ENCODE results near the gene IPO11.
"Not testable (repeated sequence)": the region's sequence is repeated elsewhere in the genome, so short reads cannot be mapped to it uniquely, and the experiment has no call there.

IPO11 gene

GRCh38 chr5:62620761-62621160 is 208.2 kb downstream of the IPO11 start:
- H3K4me1 ChIP-seq (ENCODE audit: control insufficient read depth, insufficient read depth, low read length): peaks cover 18% of the 10 kb centered on the region
- H3K36me3 ChIP-seq (ENCODE audit: control insufficient read depth, insufficient read depth, low read length): no peaks in the 10 kb centered on the region
- no peak overlapping the region for H3K9ac ChIP-seq (ENCODE audit: low read length)
- no peaks in the 10 kb centered on the region for H3K27me3 ChIP-seq (ENCODE audit: control insufficient read depth, insufficient read depth, low read length)
- peak overlapping the region; percentile 38; the same call in 1 of the 2 replicates for H3K4me3 ChIP-seq (ENCODE audit: low read depth, low read length)
- H3K27ac ChIP-seq (ENCODE audit: low read depth, low read length): no peak overlapping the region
- H3K9me3 ChIP-seq (ENCODE audit: control insufficient read depth, insufficient read depth, low read depth, low read length): no peaks in the 10 kb centered on the region

DNA sequence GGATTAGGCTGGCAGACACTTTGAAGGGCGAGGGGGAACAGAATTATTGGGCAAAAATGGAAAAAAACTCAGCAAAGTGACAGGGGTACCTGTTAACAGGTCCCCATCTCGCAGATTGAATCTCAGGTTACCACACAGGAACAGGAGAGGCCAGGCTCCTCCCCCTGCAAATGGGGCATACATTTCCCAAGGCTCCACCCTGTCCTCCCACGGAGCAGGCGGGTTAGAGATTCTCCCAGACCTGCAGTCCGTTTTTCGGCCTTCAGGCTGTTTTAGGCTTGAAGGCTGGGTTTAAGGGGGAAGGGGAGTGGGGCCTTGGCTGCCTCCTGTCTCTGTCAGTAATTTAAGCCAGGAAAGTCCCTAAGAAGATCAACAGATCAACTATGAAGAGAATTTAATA is 208.7 kb downstream of the IPO11 start:
- H3K27me3 ChIP-seq (ENCODE audit: control insufficient read depth, insufficient read depth, low read length): no peaks in the 10 kb centered on the region
- H3K36me3 ChIP-seq (ENCODE audit: control insufficient read depth, insufficient read depth, low read length): no peaks in the 10 kb centered on the region
- H3K27ac ChIP-seq (ENCODE audit: low read depth, low read length): no peak overlapping the region
- peak overlapping the region; percentile 38; the same call in 1 of the 2 replicates for H3K4me3 ChIP-seq (ENCODE audit: low read depth, low read length)
- H3K4me1 ChIP-seq (ENCODE audit: control insufficient read depth, insufficient read depth, low read length): peaks cover 19% of the 10 kb centered on the region
- H3K9me3 ChIP-seq (ENCODE audit: control insufficient read depth, insufficient read depth, low read depth, low read length): no peaks in the 10 kb centered on the region
- no peak overlapping the region for H3K9ac ChIP-seq (ENCODE audit: low read length)

- Histone ChIP-seq H3K9ac (ENCODE audit: low read length) (no peak overlapping the region), H3K27ac (ENCODE audit: low read depth, low read length) (no peak overlapping the region), H3K36me3 (ENCODE audit: control insufficient read depth, insufficient read depth, low read length) (0 out of 2 replicates have a peak, but pooled peaks cover 3% of the 10 kb centered on the region), H3K27me3 (ENCODE audit: control insufficient read depth, insufficient read depth, low read length) (no peaks in the 10 kb centered on the region), H3K9me3 (ENCODE audit: control insufficient read depth, insufficient read depth, low read depth, low read length) (no peaks in the 10 kb centered on the region), H3K4me1 (ENCODE audit: control insufficient read depth, insufficient read depth, low read length) (peaks cover 38% of the 10 kb centered on the region), H3K4me3 (ENCODE audit: low read depth, low read length) (no peak overlapping the region)
Measured at GRCh38 chr5:62623271-62623670, 210.7 kb downstream of the IPO11 start.

DNA sequence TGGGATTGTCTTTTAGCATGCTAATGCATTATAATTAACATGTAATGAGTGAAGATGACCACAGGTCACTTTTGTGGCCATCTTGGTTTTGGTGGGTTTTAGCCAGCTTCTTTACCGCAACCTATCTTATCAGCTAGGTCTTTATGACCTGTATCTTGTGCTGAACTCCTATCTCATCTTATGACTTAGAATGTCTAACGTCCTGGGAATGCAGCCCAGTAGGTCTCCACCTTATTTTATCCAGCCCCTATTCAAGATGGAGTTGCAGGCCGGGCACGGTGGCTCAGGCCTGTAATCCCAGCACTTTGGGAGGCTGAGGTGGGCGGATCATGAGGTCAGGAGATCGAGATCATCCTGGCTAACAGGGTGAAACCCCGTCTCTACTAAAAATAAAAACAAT is 211.9 kb downstream of the IPO11 start:
- not testable (repeated sequence) for H3K27ac ChIP-seq (ENCODE audit: low read depth, low read length); H3K4me3 ChIP-seq (ENCODE audit: low read depth, low read length); H3K9me3 ChIP-seq (ENCODE audit: control insufficient read depth, insufficient read depth, low read depth, low read length); H3K27me3 ChIP-seq (ENCODE audit: control insufficient read depth, insufficient read depth, low read length); H3K36me3 ChIP-seq (ENCODE audit: control insufficient read depth, insufficient read depth, low read length); H3K9ac ChIP-seq (ENCODE audit: low read length)
- H3K4me1 ChIP-seq (ENCODE audit: control insufficient read depth, insufficient read depth, low read length): peaks cover 38% of the 10 kb centered on the region

DNA sequence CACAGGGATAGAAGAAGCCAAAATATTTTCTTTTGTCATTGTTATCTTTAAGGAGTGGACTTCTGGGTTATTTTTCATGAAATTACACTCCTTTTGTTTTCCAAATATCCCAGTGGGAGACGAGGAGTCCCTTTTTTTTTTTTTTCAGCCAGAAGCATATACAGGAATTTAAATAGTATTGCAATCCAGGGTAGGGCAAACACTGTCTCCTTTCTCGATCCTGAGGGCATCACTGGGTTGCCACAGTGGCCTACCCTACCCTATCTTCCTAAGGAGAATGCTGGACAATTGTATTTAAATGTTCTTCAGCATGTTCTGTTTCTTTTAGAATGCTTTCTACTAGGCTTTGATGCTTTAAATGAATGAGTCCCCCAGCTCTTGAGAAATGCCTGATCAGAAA is 214.0 kb downstream of the IPO11 start:
- no peak overlapping the region; the same call in 1 of the 2 replicates for H3K4me3 ChIP-seq (ENCODE audit: low read depth, low read length)
- no peak overlapping the region for H3K9ac ChIP-seq (ENCODE audit: low read length)
- no peaks in the 10 kb centered on the region for H3K9me3 ChIP-seq (ENCODE audit: control insufficient read depth, insufficient read depth, low read depth, low read length)
- no peak overlapping the region for H3K27ac ChIP-seq (ENCODE audit: low read depth, low read length)
- H3K4me1 ChIP-seq (ENCODE audit: control insufficient read depth, insufficient read depth, low read length): peaks cover 28% of the 10 kb centered on the region
- 0 out of 2 replicates have a peak, but pooled peaks cover 3% of the 10 kb centered on the region for H3K36me3 ChIP-seq (ENCODE audit: control insufficient read depth, insufficient read depth, low read length)
- H3K27me3 ChIP-seq (ENCODE audit: control insufficient read depth, insufficient read depth, low read length): no peaks in the 10 kb centered on the region

DNA sequence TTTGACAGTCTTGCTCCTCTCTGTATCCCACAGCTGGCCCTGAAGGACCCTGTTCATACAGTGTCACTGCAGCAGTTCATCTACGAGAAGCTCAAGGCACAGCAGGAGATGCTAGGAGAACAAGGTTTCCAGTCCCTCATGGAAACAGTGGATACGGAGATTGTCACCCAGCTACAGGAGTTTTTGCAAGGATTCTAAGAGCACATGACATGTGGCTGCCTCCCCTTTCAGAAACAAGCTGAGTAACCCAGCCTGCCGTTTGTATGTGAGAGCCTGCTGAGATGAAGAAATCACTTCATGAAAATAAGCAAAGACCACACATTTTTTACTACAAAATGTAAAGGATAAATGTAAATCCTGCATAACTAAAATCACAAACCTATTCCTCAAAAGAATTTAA is 214.6 kb downstream of the IPO11 start:
- H3K9me3 ChIP-seq (ENCODE audit: control insufficient read depth, insufficient read depth, low read depth, low read length): no peaks in the 10 kb centered on the region
- no peaks in the 10 kb centered on the region for H3K27me3 ChIP-seq (ENCODE audit: control insufficient read depth, insufficient read depth, low read length)
- 0 out of 2 replicates have a peak, but pooled peaks cover 3% of the 10 kb centered on the region for H3K36me3 ChIP-seq (ENCODE audit: control insufficient read depth, insufficient read depth, low read length)
- no peak overlapping the region for H3K4me3 ChIP-seq (ENCODE audit: low read depth, low read length)
- H3K4me1 ChIP-seq (ENCODE audit: control insufficient read depth, insufficient read depth, low read length): peaks cover 24% of the 10 kb centered on the region
- 0 out of 2 replicates have a peak overlapping the region, but pooled peaks have one; percentile 12 for H3K27ac ChIP-seq (ENCODE audit: low read depth, low read length)
- H3K9ac ChIP-seq (ENCODE audit: low read length): no peak overlapping the region

GRCh38 chr5:62627901-62628300 is 215.3 kb downstream of the IPO11 start:
- no peak overlapping the region for H3K4me3 ChIP-seq (ENCODE audit: low read depth, low read length)
- H3K9me3 ChIP-seq (ENCODE audit: control insufficient read depth, insufficient read depth, low read depth, low read length): no peaks in the 10 kb centered on the region
- no peak overlapping the region for H3K9ac ChIP-seq (ENCODE audit: low read length)
- H3K27ac ChIP-seq (ENCODE audit: low read depth, low read length): no peak overlapping the region
- peaks cover 20% of the 10 kb centered on the region for H3K4me1 ChIP-seq (ENCODE audit: control insufficient read depth, insufficient read depth, low read length)
- no peaks in the 10 kb centered on the region for H3K27me3 ChIP-seq (ENCODE audit: control insufficient read depth, insufficient read depth, low read length)
- H3K36me3 ChIP-seq (ENCODE audit: control insufficient read depth, insufficient read depth, low read length): 0 out of 2 replicates have a peak, but pooled peaks cover 3% of the 10 kb centered on the region

DNA sequence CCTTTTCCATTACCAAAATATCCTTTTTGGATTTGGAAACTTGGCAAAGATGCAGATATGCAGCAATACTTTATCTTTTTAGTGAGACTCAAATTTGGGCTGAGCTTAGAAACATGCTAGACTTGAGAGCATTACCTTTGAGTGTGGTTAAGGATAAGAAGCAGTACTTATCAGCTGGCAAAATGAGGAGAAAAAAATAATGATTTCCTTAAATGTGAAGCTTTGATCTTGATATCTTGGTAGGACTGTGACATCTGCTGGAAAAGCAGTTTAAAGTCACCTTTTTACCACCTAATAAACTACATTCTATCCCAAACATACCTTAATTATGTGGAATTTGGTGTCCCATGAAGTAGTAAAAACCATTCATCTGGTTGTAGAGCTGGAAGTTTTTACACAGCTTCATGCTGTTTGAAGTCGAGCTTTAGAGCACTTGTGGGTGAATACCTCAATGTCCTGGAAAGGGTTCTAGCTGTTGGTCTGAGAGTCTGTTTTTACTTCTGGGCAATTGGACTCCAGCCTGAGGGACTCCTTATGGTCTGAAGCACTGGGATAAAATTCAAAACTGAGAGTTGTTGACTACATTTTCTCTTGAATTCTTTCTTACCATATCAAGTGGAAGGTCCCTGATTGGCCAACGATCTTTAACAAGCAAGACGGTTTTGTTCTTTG is 219.5 kb downstream of the IPO11 start:
- no peak overlapping the region for H3K4me3 ChIP-seq (ENCODE audit: low read depth, low read length)

GRCh38 chr5:62633243-62633642 is 220.7 kb downstream of the IPO11 start:
- Histone ChIP-seq H3K9me3 (ENCODE audit: control insufficient read depth, insufficient read depth, low read depth, low read length) (no peaks in the 10 kb centered on the region), H3K36me3 (ENCODE audit: control insufficient read depth, insufficient read depth, low read length) (no peaks in the 10 kb centered on the region), H3K4me1 (ENCODE audit: control insufficient read depth, insufficient read depth, low read length) (no peaks in the 10 kb centered on the region), H3K4me3 (ENCODE audit: low read depth, low read length) (no peak overlapping the region), H3K27ac (ENCODE audit: low read depth, low read length) (no peak overlapping the region), H3K27me3 (ENCODE audit: control insufficient read depth, insufficient read depth, low read length) (no peaks in the 10 kb centered on the region), H3K9ac (ENCODE audit: low read length) (no peak overlapping the region)

More for the DNA sequence above, 219.5 kb downstream of the IPO11 start:
- Histone ChIP-seq H3K9ac (ENCODE audit: low read length) (no peak overlapping the region), H3K36me3 (ENCODE audit: control insufficient read depth, insufficient read depth, low read length) (0 out of 2 replicates have a peak, but pooled peaks cover 3% of the 10 kb centered on the region), H3K9me3 (ENCODE audit: control insufficient read depth, insufficient read depth, low read depth, low read length) (no peaks in the 10 kb centered on the region), H3K27ac (ENCODE audit: low read depth, low read length) (no peak overlapping the region), H3K4me1 (ENCODE audit: control insufficient read depth, insufficient read depth, low read length) (peaks cover 12% of the 10 kb centered on the region), H3K27me3 (ENCODE audit: control insufficient read depth, insufficient read depth, low read length) (no peaks in the 10 kb centered on the region)

DNA sequence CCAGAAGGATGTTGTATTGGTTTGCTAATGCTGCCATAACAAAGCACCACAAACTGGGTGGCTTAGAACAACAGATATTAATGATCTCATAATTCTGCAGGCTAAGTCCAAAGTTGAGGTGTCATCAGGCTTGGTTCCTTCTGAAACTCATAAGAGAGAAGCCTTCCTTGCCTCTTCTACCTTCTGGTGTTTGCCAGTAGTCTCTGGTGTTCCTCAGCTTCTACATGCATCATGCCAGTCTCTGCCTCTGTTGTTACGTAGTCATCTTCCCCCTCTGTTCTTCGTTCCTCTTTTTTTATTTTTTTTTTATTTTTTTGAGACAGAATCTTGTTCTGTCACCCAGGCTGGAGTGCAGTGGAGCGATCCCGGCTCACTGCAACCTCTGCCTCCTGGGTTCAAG is 227.9 kb downstream of the IPO11 start:
- Histone ChIP-seq H3K27ac (ENCODE audit: low read depth, low read length) (no peak overlapping the region), H3K9ac (ENCODE audit: low read length) (no peak overlapping the region), H3K27me3 (ENCODE audit: control insufficient read depth, insufficient read depth, low read length) (no peaks in the 10 kb centered on the region), H3K4me3 (ENCODE audit: low read depth, low read length) (no peak overlapping the region), H3K36me3 (ENCODE audit: control insufficient read depth, insufficient read depth, low read length) (no peaks in the 10 kb centered on the region; the same call in 1 of the 2 replicates), H3K9me3 (ENCODE audit: control insufficient read depth, insufficient read depth, low read depth, low read length) (peaks cover 2% of the 10 kb centered on the region; the same call in 1 of the 2 replicates), H3K4me1 (ENCODE audit: control insufficient read depth, insufficient read depth, low read length) (no peaks in the 10 kb centered on the region)

GRCh38 chr5:62642468-62642867 is 229.9 kb downstream of the IPO11 start:
- Histone ChIP-seq H3K9ac (ENCODE audit: low read length) (no peak overlapping the region), H3K9me3 (ENCODE audit: control insufficient read depth, insufficient read depth, low read depth, low read length) (peaks cover 2% of the 10 kb centered on the region; the same call in 1 of the 2 replicates), H3K27ac (ENCODE audit: low read depth, low read length) (no peak overlapping the region), H3K36me3 (ENCODE audit: control insufficient read depth, insufficient read depth, low read length) (no peaks in the 10 kb centered on the region; the same call in 1 of the 2 replicates), H3K27me3 (ENCODE audit: control insufficient read depth, insufficient read depth, low read length) (no peaks in the 10 kb centered on the region), H3K4me1 (ENCODE audit: control insufficient read depth, insufficient read depth, low read length) (no peaks in the 10 kb centered on the region), H3K4me3 (ENCODE audit: low read depth, low read length) (no peak overlapping the region)
